Measurements from ENCODE around the gene CTSV.
"Not testable (repeated sequence)": the region's sequence is repeated elsewhere in the genome, so short reads cannot be mapped to it uniquely, and the experiment has no call there.

DNA sequence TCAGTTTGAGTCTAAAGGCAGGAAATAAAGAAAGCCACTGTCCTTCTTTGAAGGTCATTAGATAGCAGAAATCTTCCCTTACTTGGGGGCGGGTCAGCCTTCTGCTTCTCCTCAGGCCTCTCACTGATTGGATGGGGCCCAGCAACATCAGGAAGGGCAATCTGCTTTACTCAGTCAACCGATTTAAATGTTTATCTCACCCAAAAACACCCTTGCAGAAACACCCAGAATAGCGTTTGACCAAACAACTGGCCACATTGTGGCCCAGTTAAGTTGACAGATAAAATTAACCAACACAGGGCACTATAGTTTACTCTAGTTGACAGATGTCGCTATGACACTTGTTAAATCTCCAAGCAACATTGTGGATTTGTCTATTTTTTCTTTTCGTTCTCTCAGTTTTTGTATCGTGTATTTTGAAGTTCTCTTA lies 45.6 kb upstream of the CTSV start:
- TF ChIP-seq, protein P1, sequence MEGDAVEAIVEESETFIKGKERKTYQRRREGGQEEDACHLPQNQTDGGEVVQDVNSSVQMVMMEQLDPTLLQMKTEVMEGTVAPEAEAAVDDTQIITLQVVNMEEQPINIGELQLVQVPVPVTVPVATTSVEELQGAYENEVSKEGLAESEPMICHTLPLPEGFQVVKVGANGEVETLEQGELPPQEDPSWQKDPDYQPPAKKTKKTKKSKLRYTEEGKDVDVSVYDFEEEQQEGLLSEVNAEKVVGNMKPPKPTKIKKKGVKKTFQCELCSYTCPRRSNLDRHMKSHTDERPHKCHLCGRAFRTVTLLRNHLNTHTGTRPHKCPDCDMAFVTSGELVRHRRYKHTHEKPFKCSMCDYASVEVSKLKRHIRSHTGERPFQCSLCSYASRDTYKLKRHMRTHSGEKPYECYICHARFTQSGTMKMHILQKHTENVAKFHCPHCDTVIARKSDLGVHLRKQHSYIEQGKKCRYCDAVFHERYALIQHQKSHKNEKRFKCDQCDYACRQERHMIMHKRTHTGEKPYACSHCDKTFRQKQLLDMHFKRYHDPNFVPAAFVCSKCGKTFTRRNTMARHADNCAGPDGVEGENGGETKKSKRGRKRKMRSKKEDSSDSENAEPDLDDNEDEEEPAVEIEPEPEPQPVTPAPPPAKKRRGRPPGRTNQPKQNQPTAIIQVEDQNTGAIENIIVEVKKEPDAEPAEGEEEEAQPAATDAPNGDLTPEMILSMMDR (IDR thresholded peaks at IDR 0.05; ENCODE audit: low read depth, low read length, poor library complexity, severe bottlenecking): not testable (repeated sequence)
- TF ChIP-seq EZH2phosphoT487 (IDR thresholded peaks at IDR 0.05; ENCODE audit: borderline replicate concordance, low read length): not testable (repeated sequence)

All from DOHH2 (cell line).